ENCODE measurements around the gene GSK3A. TPM values are rescaled to one million over a fixed set of nuclear protein-coding genes. Genes with fewer than 3 reads are reported as not detected.

Gene GSK3A
- total RNA-seq, 1 experiment from 2014 or later: 46.0 TPM

GRCh38 chr19:42224940-42225717 is 17.3 kb downstream of the GSK3A start:
- DNase-seq (ENCODE audit: low read depth, low spot score): no peak
- Histone ChIP-seq H3K9me3 (ENCODE audit: control insufficient read depth, insufficient read depth, low read depth, low read length) (no peaks in the 10 kb centered on the region), H3K27me3 (ENCODE audit: control insufficient read depth, insufficient read depth, low read length) (no peaks in the 10 kb centered on the region), H3K36me3 (ENCODE audit: control insufficient read depth, insufficient read depth, low read length) (peaks cover 8% of the 10 kb centered on the region; the same call in 1 of the 2 replicates), H3K27ac (ENCODE audit: low read length) (no peak overlapping the region), H3K4me3 (ENCODE audit: low read depth in 2 of 2, low read length in 2 of 2) (no peak overlapping the region), H3K4me1 (ENCODE audit: control insufficient read depth, insufficient read depth, low read length) (peaks cover 8% of the 10 kb centered on the region; the same call in 1 of the 2 replicates)
- TF ChIP-seq CTCF (IDR thresholded peaks at IDR 0.05) (no peak), TCF7L2 (IDR thresholded peaks at IDR 0.05; ENCODE audit: low read depth, low read length) (no peak), POLR2AphosphoS5 (IDR thresholded peaks at IDR 0.05; ENCODE audit: low read depth, low read length) (no peak), REST (IDR thresholded peaks at IDR 0.05; ENCODE audit: insufficient read depth in 1 of 2, low read depth in 2 of 2, low read length in 1 of 2) (no peak), SIN3A (IDR thresholded peaks at IDR 0.05; ENCODE audit: borderline replicate concordance, insufficient read depth, low read depth, low read length) (no peak)
- in situ Hi-C loops (cut with HindIII; ENCODE audit: low pct_unique_long_range_greater_than_20kb, low sequenced_read_pairs) (no loop called here), intact Hi-C loops (cut with micrococcal nuclease; ENCODE audit: unreplicated experiment) (no loop called here)
- ChIA-PET POLR2A (no interaction called here), CTCF (no interaction called here)
- no peak for ATAC-seq
- BruUV-seq (replicated peaks): no TSS peak

GRCh38 chr19:42220751-42221097 is 21.7 kb downstream of the GSK3A start:
- Histone ChIP-seq H3K27ac (ENCODE audit: low read length) (peak overlapping the region; percentile 90), H3K36me3 (ENCODE audit: control insufficient read depth, insufficient read depth, low read length) (peaks cover 6% of the 10 kb centered on the region; the same call in 1 of the 2 replicates), H3K9me3 (ENCODE audit: control insufficient read depth, insufficient read depth, low read depth, low read length) (no peaks in the 10 kb centered on the region), H3K4me1 (ENCODE audit: control insufficient read depth, insufficient read depth, low read length) (peaks cover 8% of the 10 kb centered on the region; the same call in 1 of the 2 replicates), H3K4me3 (ENCODE audit: low read depth in 2 of 2, low read length in 2 of 2) (peak overlapping the region; percentile 76 to 94), H3K27me3 (ENCODE audit: control insufficient read depth, insufficient read depth, low read length) (no peaks in the 10 kb centered on the region)
- ATAC-seq (no peak), DNase-seq (ENCODE audit: low read depth, low spot score) (no peak)
- CTCF ChIA-PET: no interaction called here
- in situ Hi-C loops (cut with HindIII; ENCODE audit: low pct_unique_long_range_greater_than_20kb, low sequenced_read_pairs) (no loop called here), intact Hi-C loops (cut with micrococcal nuclease; ENCODE audit: unreplicated experiment) (no loop called here)
- TF ChIP-seq REST (IDR thresholded peaks at IDR 0.05; ENCODE audit: insufficient read depth in 1 of 2, low read depth in 2 of 2, low read length in 1 of 2): no peak
- BruUV-seq (replicated peaks): no TSS peak
- POLR2A ChIA-PET: no interaction called here

Measured in Panc1 (cell line).